IMR-90 (cell line): Measurements from ENCODE around the gene NNAT. TPM values are rescaled to one million over a fixed set of nuclear protein-coding genes. Genes with fewer than 3 reads are reported as not detected.

Experiments
- ATAC-seq: fragments of 200-7000 bp; cut with Tn5 transposase; 2 replicates; pipeline ENCODE4 v1.9.1; 2020; ENCODE audit warnings: low read depth, mild to moderate bottlenecking, moderate library complexity
- BruUV-seq: library from RNA; stranded (reverse); fragments of 400-500 nt; replicated peaks from 2 replicates; lab custom pipeline; 2021; lab: Mats Ljungman, UMichigan
- CTCF ChIA-PET: fragments of 300-600 bp; formaldehyde crosslinking; extraction: SDS; loops from one replicate; lab custom pipeline; 2021; ENCODE audit warnings: antibody characterized with exemption; lab: Yijun Ruan, JAX
- POLR2A ChIA-PET: fragments of 300-600 bp; sonication (Branson Sonifier 250); formaldehyde crosslinking; loops from one replicate; lab custom pipeline; 2022; ENCODE audit warnings: antibody characterized with exemption; ENCODE audit not compliant: unreplicated experiment; lab: Charles Lee
- DNase-seq: peaks from one replicate; pipeline ENCODE4 v3.0.0; 2013
- H2AFZ ChIP-seq: replicated peaks from 2 replicates; pipeline ENCODE3; 2013; ENCODE audit warnings: low read length, mild to moderate bottlenecking; ENCODE audit not compliant: poor library complexity
- H2AK5ac ChIP-seq: 2 replicates; pipeline ENCODE4 v1.6.1; 2013; ENCODE audit warnings: low read depth, low read length, inconsistent platforms
- H2AK9ac ChIP-seq: replicated peaks from 2 replicates; pipeline ENCODE3; 2013; ENCODE audit warnings: mild to moderate bottlenecking, low read depth, low read length, moderate library complexity; ENCODE audit not compliant: poor library complexity
- H2BK120ac ChIP-seq: 2 replicates; pipeline ENCODE4 v1.6.1; 2013; ENCODE audit warnings: low read depth, low read length, inconsistent platforms
- H2BK15ac ChIP-seq: 3 replicates; pipeline ENCODE4 v1.6.1; 2013; ENCODE audit warnings: low read depth, low read length, inconsistent platforms
- H2BK20ac ChIP-seq: 2 replicates; pipeline ENCODE4 v1.6.1; 2013; ENCODE audit warnings: low read depth, mild to moderate bottlenecking, inconsistent platforms, low read length, moderate library complexity
- H2BK5ac ChIP-seq: 2 replicates; pipeline ENCODE4 v1.6.1; 2013; ENCODE audit warnings: mild to moderate bottlenecking, low read depth, low read length, inconsistent platforms; ENCODE audit not compliant: poor library complexity, severe bottlenecking
- H3K14ac ChIP-seq: replicated peaks from 2 replicates; pipeline ENCODE4 v1.6.1; 2013; ENCODE audit warnings: low read depth, low read length, inconsistent platforms
- H3K18ac ChIP-seq: 2 replicates; pipeline ENCODE4 v1.6.1; 2013; ENCODE audit warnings: low read depth, low read length, control low read depth
- H3K23ac ChIP-seq: 2 replicates; pipeline ENCODE4 v1.6.1; 2013; ENCODE audit warnings: low read depth, low read length, inconsistent platforms
- H3K27ac ChIP-seq: 2 replicates; pipeline ENCODE4 v1.5.1; 2013; ENCODE audit warnings: mild to moderate bottlenecking, control low read depth, low read length; ENCODE audit not compliant: insufficient read depth
- H3K27me3 ChIP-seq: 2 replicates; pipeline ENCODE4 v1.6.1; 2013; ENCODE audit warnings: low read length; ENCODE audit not compliant: control insufficient read depth, insufficient read depth
- H3K36me3 ChIP-seq: 2 replicates; pipeline ENCODE4 v1.6.1; 2013; ENCODE audit warnings: low read length, mixed read lengths; ENCODE audit not compliant: control insufficient read depth, insufficient read depth
- H3K4ac ChIP-seq: 2 replicates; pipeline ENCODE4 v1.6.1; 2013; ENCODE audit warnings: low read depth, low read length, inconsistent platforms
- H3K4me1 ChIP-seq: 2 replicates; pipeline ENCODE4 v1.6.1; 2013; ENCODE audit warnings: low read length, mixed read lengths; ENCODE audit not compliant: control insufficient read depth, insufficient read depth
- H3K4me2 ChIP-seq: 2 replicates; pipeline ENCODE4 v1.6.1; 2013; ENCODE audit warnings: low read depth, mild to moderate bottlenecking, control low read depth, low read length, moderate library complexity
- H3K4me3 ChIP-seq: 2 replicates; pipeline ENCODE4 v1.5.1; 2013; ENCODE audit warnings: low read depth, mild to moderate bottlenecking, control low read depth, low read length, moderate library complexity; ENCODE audit not compliant: insufficient read depth
- H3K56ac ChIP-seq: 2 replicates; pipeline ENCODE4 v1.6.1; 2013; ENCODE audit warnings: low read length, inconsistent platforms; ENCODE audit not compliant: insufficient read depth; ENCODE audit errors: extremely low read depth
- H3K79me1 ChIP-seq, 2 experiments: 2 replicates each; pipeline ENCODE4 v1.6.1; 2013; ENCODE audit warnings: low read length in 2 of 2, inconsistent platforms in 1 of 2, low read depth in 1 of 2
- H3K9ac ChIP-seq: 2 replicates; pipeline ENCODE4 v1.6.1; 2013; ENCODE audit warnings: low read depth, low read length, control low read depth
- H3K9me1 ChIP-seq: 2 replicates; pipeline ENCODE4 v1.6.1; 2013; ENCODE audit warnings: low read length, inconsistent platforms; ENCODE audit not compliant: insufficient read depth
- H3K9me3 ChIP-seq: 2 replicates; pipeline ENCODE4 v1.6.1; 2013; ENCODE audit warnings: low read length; ENCODE audit not compliant: control insufficient read depth, insufficient read depth
- H4K20me1 ChIP-seq: 2 replicates; pipeline ENCODE4 v1.6.1; 2013; ENCODE audit warnings: low read length, inconsistent platforms; ENCODE audit not compliant: insufficient read depth
- H4K5ac ChIP-seq: 2 replicates; pipeline ENCODE4 v1.6.1; 2013; ENCODE audit warnings: mild to moderate bottlenecking, low read depth, low read length, control low read depth
- H4K8ac ChIP-seq, 2 experiments: 2 replicates each; pipeline ENCODE4 v1.6.1; 2013; ENCODE audit warnings: low read depth in 2 of 2, low read length in 2 of 2, control low read depth in 1 of 2, inconsistent platforms in 1 of 2
- H4K91ac ChIP-seq: 2 replicates; pipeline ENCODE4 v1.6.1; 2013; ENCODE audit warnings: low read depth, low read length, inconsistent platforms; ENCODE audit not compliant: insufficient read depth
- BHLHE40 ChIP-seq: fragments of 150-350 bp; IDR thresholded peaks from 2 replicates; pipeline ENCODE4 v1.6.1; 2016; ENCODE audit warnings: mild to moderate bottlenecking, low read depth, low read length
- CEBPB ChIP-seq: IDR thresholded peaks from 2 replicates; pipeline ENCODE4 v1.6.1; 2012; ENCODE audit warnings: low read depth, low read length, improper control_type of control experiment
- CHD1 ChIP-seq: IDR thresholded peaks from 2 replicates; pipeline ENCODE4 v1.6.1; 2012; ENCODE audit warnings: low read depth, low read length, improper control_type of control experiment
- CTCF ChIP-seq: conservative IDR thresholded peaks from 2 replicates; pipeline ENCODE4 v1.5.1; 2012; ENCODE audit warnings: mild to moderate bottlenecking, low read depth, low read length, improper control_type of control experiment
- ELK1 ChIP-seq: fragments of 150-350 bp; IDR thresholded peaks from 2 replicates; pipeline ENCODE4 v1.6.1; 2016; ENCODE audit warnings: low read depth, mild to moderate bottlenecking, low read length, moderate library complexity, borderline replicate concordance
- MAFK ChIP-seq: IDR thresholded peaks from 2 replicates; pipeline ENCODE4 v1.6.1; 2012; ENCODE audit warnings: low read depth, low read length, improper control_type of control experiment
- MAZ ChIP-seq: IDR thresholded peaks from 2 replicates; pipeline ENCODE4 v1.6.1; 2012; ENCODE audit warnings: low read depth, mild to moderate bottlenecking, low read length, improper control_type of control experiment, moderate library complexity, borderline replicate concordance
- MXI1 ChIP-seq: IDR thresholded peaks from 2 replicates; pipeline ENCODE4 v1.6.1; 2012; ENCODE audit warnings: low read depth, mild to moderate bottlenecking, low read length, moderate library complexity, borderline replicate concordance
- NFE2L2 ChIP-seq: fragments of 150-350 bp; IDR thresholded peaks from 2 replicates; pipeline ENCODE4 v1.6.1; 2016; ENCODE audit warnings: low read depth, mild to moderate bottlenecking, low read length
- RAD21 ChIP-seq: IDR thresholded peaks from 2 replicates; pipeline ENCODE4 v1.6.1; 2012; ENCODE audit warnings: low read length, improper control_type of control experiment
- RCOR1 ChIP-seq: IDR thresholded peaks from 2 replicates; pipeline ENCODE4 v1.6.1; 2012; ENCODE audit warnings: mild to moderate bottlenecking, low read length, improper control_type of control experiment; ENCODE audit not compliant: insufficient replicate concordance
- RFX5 ChIP-seq: IDR thresholded peaks from 2 replicates; pipeline ENCODE4 v1.8.0; 2012; ENCODE audit warnings: low read depth, mild to moderate bottlenecking, low read length, moderate library complexity
- SMC3 ChIP-seq: fragments of 150-350 bp; IDR thresholded peaks from 2 replicates; pipeline ENCODE4 v1.6.1; 2016; ENCODE audit warnings: low read depth, mild to moderate bottlenecking, antibody characterized with exemption, low read length, moderate library complexity
- USF2 ChIP-seq: fragments of 150-350 bp; IDR thresholded peaks from 2 replicates; pipeline ENCODE4 v1.6.1; 2017; ENCODE audit warnings: mild to moderate bottlenecking, antibody characterized with exemption, low read length, low read depth
- WGBS, 2 experiments: methylation state at CpG; one replicate each; pipeline versions ENCODE4 v1.1.5 to v1.1.7; 2013; ENCODE audit warnings: missing lambda C conversion rate in 2 of 2; ENCODE audit not compliant: insufficient read length in 1 of 2; ENCODE audit errors: extremely low coverage in 2 of 2; 5-methylcytosine and 5-hydroxymethylcytosine counted together
- dilution Hi-C: fragments of 300-500 bp; cut with HindIII; formaldehyde crosslinking; loops from one replicate; pipeline ENCODE4 v1.14.3; 2018; ENCODE audit warnings: low sequenced_read_pairs; ENCODE audit not compliant: unreplicated experiment
- in situ Hi-C: fragments of 300-500 bp; cut with MboI; formaldehyde crosslinking; loops from 3 replicates; pipeline ENCODE4 v1.14.3; 2019; ENCODE audit warnings: low sequenced_read_pairs, inconsistent platforms, mixed read lengths
- intact Hi-C: fragments of 100-400 bp; cut with micrococcal nuclease; formaldehyde crosslinking; loops from 2 replicates; pipeline ENCODE4 v1.10.0; 2022
- polyA plus RNA-seq, 3 experiments: library from polyadenylated mRNA; depleted of rRNA; stranded (reverse); fragments of >200 nt; gene quantifications; 2 replicates each; pipeline ENCODE4 v1.2.3, GENCODE V29; 2012; ENCODE audit warnings: low replicate concordance in 1 of 3
- total RNA-seq: library from RNA; depleted of rRNA; stranded (reverse); fragments of >200 nt; gene quantifications from 2 replicates; pipeline ENCODE4 v1.2.3, GENCODE V29; 2012

NNAT gene
- total and polyA plus RNA-seq, 2 of the 4 experiments (the other 2 are of a cell fraction), result 2.0 to 6.5 TPM

- no peak overlapping the region for H3K14ac ChIP-seq
- dilution Hi-C loops, result no loop called here
- no peak overlapping the region for H3K9ac ChIP-seq
- H2BK15ac ChIP-seq, result no peak overlapping the region
- no peaks in the 10 kb centered on the region for H3K9me3 ChIP-seq
- H3K4ac ChIP-seq, result no peak overlapping the region
- no peak overlapping the region for H2BK5ac ChIP-seq
- peaks cover 20% of the 10 kb centered on the region; the same call in 1 of the 2 replicates for H4K20me1 ChIP-seq
- H4K8ac ChIP-seq, result no peak overlapping the region
- no peak overlapping the region for H2BK20ac ChIP-seq
- H3K4me1 ChIP-seq, result peaks cover 2% of the 10 kb centered on the region; the same call in 1 of the 2 replicates
- H3K27me3 ChIP-seq, result no peaks in the 10 kb centered on the region
- peaks cover 10% of the 10 kb centered on the region for H3K36me3 ChIP-seq
- intact Hi-C loops, result no loop called here
- H2BK120ac ChIP-seq, result no peak overlapping the region
- H2AK5ac ChIP-seq, result no peak overlapping the region
- DNase-seq (no peak), ATAC-seq (no peak; the same call in 1 of the 2 replicates)
- ChIA-PET POLR2A (no interaction called here), CTCF (no interaction called here)
- H3K4me3 ChIP-seq, result no peak overlapping the region
- no peak overlapping the region for H2AFZ ChIP-seq
- peaks cover 9 to 41% of the 10 kb centered on the region in 2 experiments for H3K79me1 ChIP-seq
- H2AK9ac ChIP-seq, result no peak overlapping the region
- no peak overlapping the region for H3K27ac ChIP-seq
- no peak overlapping the region for H4K91ac ChIP-seq
- 100% methylated on average over 1 of the region's 7 CpGs; no CpG with 5 or more reads in 1 of the 2 experiments for WGBS, 2 experiments
- no peak overlapping the region for H3K18ac ChIP-seq
- H4K5ac ChIP-seq, result no peak overlapping the region
- in situ Hi-C loops, result no loop called here
- H3K4me2 ChIP-seq, result no peak overlapping the region
- peaks cover 27% of the 10 kb centered on the region for H3K9me1 ChIP-seq
- H3K56ac ChIP-seq, result no peak overlapping the region
- H3K23ac ChIP-seq, result no peak overlapping the region
- no TSS peak for BruUV-seq
- TF ChIP-seq RFX5 (no peak), USF2 (no peak), CTCF (no peak), RAD21 (no peak), MXI1 (no peak), MAZ (no peak), BHLHE40 (no peak), NFE2L2 (no peak), SMC3 (no peak), RCOR1 (no peak), CEBPB (no peak), CHD1 (no peak), MAFK (no peak), ELK1 (no peak)
These were observed 15.5 kb upstream of the NNAT start for GRCh38 chr20:37505263-37506151.
